ENCODE data around the gene ZNF385C.

Gene ZNF385C

GRCh38 chr17:42061646-42062487, 36.4 kb downstream of the ZNF385C start:
- no peaks in the 10 kb centered on the region for H3K4me1 ChIP-seq (ENCODE audit: insufficient read depth, low read length)

GRCh38 chr17:42060231-42060630, 38.0 kb downstream of the ZNF385C start:
- Histone ChIP-seq H3K4me3 (ENCODE audit: low read length) (no peak overlapping the region), H3K4me1 (ENCODE audit: insufficient read depth, low read length) (peaks cover 3% of the 10 kb centered on the region; the same call in 1 of the 2 replicates), H3K27me3 (ENCODE audit: insufficient read depth, low read length) (no peaks in the 10 kb centered on the region), H3K9me3 (ENCODE audit: insufficient read depth, low read depth, low read length) (no peaks in the 10 kb centered on the region), H3K36me3 (ENCODE audit: insufficient read depth, low read depth, low read length) (no peaks in the 10 kb centered on the region), H3K27ac (ENCODE audit: low read length) (no peak overlapping the region), H3K9ac (ENCODE audit: low read depth, low read length) (no peak overlapping the region)

More at GRCh38 chr17:42061646-42062487, 36.4 kb downstream of the ZNF385C start:
- H3K4me3 ChIP-seq (ENCODE audit: low read length): no peak overlapping the region
- no peaks in the 10 kb centered on the region for H3K27me3 ChIP-seq (ENCODE audit: insufficient read depth, low read length)
- H3K36me3 ChIP-seq (ENCODE audit: insufficient read depth, low read depth, low read length): no peaks in the 10 kb centered on the region
- H3K9me3 ChIP-seq (ENCODE audit: insufficient read depth, low read depth, low read length): no peaks in the 10 kb centered on the region
- H3K27ac ChIP-seq (ENCODE audit: low read length): no peak overlapping the region
- H3K9ac ChIP-seq (ENCODE audit: low read depth, low read length): no peak overlapping the region

GRCh38 chr17:42059815-42060214, 38.5 kb downstream of the ZNF385C start:
- H3K9me3 ChIP-seq (ENCODE audit: insufficient read depth, low read depth, low read length): no peaks in the 10 kb centered on the region
- H3K9ac ChIP-seq (ENCODE audit: low read depth, low read length): no peak overlapping the region
- H3K4me1 ChIP-seq (ENCODE audit: insufficient read depth, low read length): peaks cover 6% of the 10 kb centered on the region; the same call in 1 of the 2 replicates
- H3K4me3 ChIP-seq (ENCODE audit: low read length): no peak overlapping the region
- no peaks in the 10 kb centered on the region for H3K36me3 ChIP-seq (ENCODE audit: insufficient read depth, low read depth, low read length)
- no peaks in the 10 kb centered on the region for H3K27me3 ChIP-seq (ENCODE audit: insufficient read depth, low read length)
- H3K27ac ChIP-seq (ENCODE audit: low read length): no peak overlapping the region

GRCh38 chr17:42058063-42058462, 40.2 kb downstream of the ZNF385C start:
- Histone ChIP-seq H3K27ac (ENCODE audit: low read length) (no peak overlapping the region), H3K4me1 (ENCODE audit: insufficient read depth, low read length) (peaks cover 10% of the 10 kb centered on the region; the same call in 1 of the 2 replicates), H3K27me3 (ENCODE audit: insufficient read depth, low read length) (peaks cover 13% of the 10 kb centered on the region; the same call in 1 of the 2 replicates), H3K9me3 (ENCODE audit: insufficient read depth, low read depth, low read length) (no peaks in the 10 kb centered on the region), H3K9ac (ENCODE audit: low read depth, low read length) (no peak overlapping the region), H3K36me3 (ENCODE audit: insufficient read depth, low read depth, low read length) (no peaks in the 10 kb centered on the region), H3K4me3 (ENCODE audit: low read length) (no peak overlapping the region)

DNA sequence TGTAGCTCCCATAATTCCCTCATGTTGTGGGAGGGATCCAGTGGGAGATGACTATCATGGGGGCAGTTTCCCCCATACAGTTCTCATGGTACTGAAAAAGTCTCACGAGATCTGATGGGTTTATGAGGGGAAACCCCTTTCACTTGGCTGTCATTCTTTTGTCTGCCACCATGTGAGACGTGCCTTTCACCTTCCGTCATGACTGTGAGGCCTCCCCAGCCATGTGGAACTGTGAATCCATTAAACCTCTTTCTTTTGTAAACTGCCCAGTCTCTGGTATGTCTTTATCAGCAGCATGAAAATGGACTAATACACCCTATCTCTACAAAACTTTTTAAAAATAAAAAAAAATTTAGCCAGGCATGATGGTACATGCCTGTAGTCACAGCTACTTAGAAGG, 41.6 kb downstream of the ZNF385C start:
- Histone ChIP-seq H3K9me3 (ENCODE audit: insufficient read depth, low read depth, low read length) (no peaks in the 10 kb centered on the region), H3K9ac (ENCODE audit: low read depth, low read length) (no peak overlapping the region), H3K27ac (ENCODE audit: low read length) (no peak overlapping the region), H3K27me3 (ENCODE audit: insufficient read depth, low read length) (peaks cover 26% of the 10 kb centered on the region; the same call in 1 of the 2 replicates), H3K36me3 (ENCODE audit: insufficient read depth, low read depth, low read length) (no peaks in the 10 kb centered on the region), H3K4me3 (ENCODE audit: low read length) (no peak overlapping the region), H3K4me1 (ENCODE audit: insufficient read depth, low read length) (peaks cover 11% of the 10 kb centered on the region)

GRCh38 chr17:42055496-42055895, 42.8 kb downstream of the ZNF385C start:
- H3K9ac ChIP-seq (ENCODE audit: low read depth, low read length): peak overlapping the region; percentile 7; the same call in 1 of the 2 replicates
- no peaks in the 10 kb centered on the region for H3K36me3 ChIP-seq (ENCODE audit: insufficient read depth, low read depth, low read length)
- no peak overlapping the region for H3K27ac ChIP-seq (ENCODE audit: low read length)
- H3K9me3 ChIP-seq (ENCODE audit: insufficient read depth, low read depth, low read length): no peaks in the 10 kb centered on the region
- peaks cover 18% of the 10 kb centered on the region for H3K4me1 ChIP-seq (ENCODE audit: insufficient read depth, low read length)
- no peak overlapping the region; the same call in 1 of the 2 replicates for H3K4me3 ChIP-seq (ENCODE audit: low read length)
- H3K27me3 ChIP-seq (ENCODE audit: insufficient read depth, low read length): peaks cover 35% of the 10 kb centered on the region; the same call in 1 of the 2 replicates

DNA sequence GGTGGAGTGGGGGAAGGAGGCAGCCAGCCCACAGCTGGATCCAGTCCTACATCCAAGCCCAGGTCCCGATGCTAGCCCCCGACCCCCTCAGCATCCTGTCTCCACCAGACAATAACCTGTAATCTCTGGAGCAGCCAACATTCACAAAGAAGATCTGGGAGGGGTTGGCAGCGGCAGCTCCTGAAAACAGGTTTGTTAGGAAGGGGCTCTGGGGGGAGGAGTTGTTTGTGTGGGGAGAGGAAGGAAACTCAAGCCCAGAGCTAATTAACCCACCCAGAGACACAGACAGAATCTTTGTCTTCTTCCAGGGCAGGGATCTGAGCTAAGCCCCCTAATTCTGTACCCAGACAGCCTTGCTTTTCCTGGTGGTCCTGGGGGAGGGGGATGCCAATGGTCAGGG, 43.2 kb downstream of the ZNF385C start:
- peaks cover 35% of the 10 kb centered on the region; the same call in 1 of the 2 replicates for H3K27me3 ChIP-seq (ENCODE audit: insufficient read depth, low read length)
- no peaks in the 10 kb centered on the region for H3K36me3 ChIP-seq (ENCODE audit: insufficient read depth, low read depth, low read length)
- H3K27ac ChIP-seq (ENCODE audit: low read length): no peak overlapping the region
- H3K9me3 ChIP-seq (ENCODE audit: insufficient read depth, low read depth, low read length): no peaks in the 10 kb centered on the region
- no peak overlapping the region; the same call in 1 of the 2 replicates for H3K4me3 ChIP-seq (ENCODE audit: low read length)
- H3K9ac ChIP-seq (ENCODE audit: low read depth, low read length): peak overlapping the region; percentile 7; the same call in 1 of the 2 replicates
- H3K4me1 ChIP-seq (ENCODE audit: insufficient read depth, low read length): peaks cover 18% of the 10 kb centered on the region

DNA sequence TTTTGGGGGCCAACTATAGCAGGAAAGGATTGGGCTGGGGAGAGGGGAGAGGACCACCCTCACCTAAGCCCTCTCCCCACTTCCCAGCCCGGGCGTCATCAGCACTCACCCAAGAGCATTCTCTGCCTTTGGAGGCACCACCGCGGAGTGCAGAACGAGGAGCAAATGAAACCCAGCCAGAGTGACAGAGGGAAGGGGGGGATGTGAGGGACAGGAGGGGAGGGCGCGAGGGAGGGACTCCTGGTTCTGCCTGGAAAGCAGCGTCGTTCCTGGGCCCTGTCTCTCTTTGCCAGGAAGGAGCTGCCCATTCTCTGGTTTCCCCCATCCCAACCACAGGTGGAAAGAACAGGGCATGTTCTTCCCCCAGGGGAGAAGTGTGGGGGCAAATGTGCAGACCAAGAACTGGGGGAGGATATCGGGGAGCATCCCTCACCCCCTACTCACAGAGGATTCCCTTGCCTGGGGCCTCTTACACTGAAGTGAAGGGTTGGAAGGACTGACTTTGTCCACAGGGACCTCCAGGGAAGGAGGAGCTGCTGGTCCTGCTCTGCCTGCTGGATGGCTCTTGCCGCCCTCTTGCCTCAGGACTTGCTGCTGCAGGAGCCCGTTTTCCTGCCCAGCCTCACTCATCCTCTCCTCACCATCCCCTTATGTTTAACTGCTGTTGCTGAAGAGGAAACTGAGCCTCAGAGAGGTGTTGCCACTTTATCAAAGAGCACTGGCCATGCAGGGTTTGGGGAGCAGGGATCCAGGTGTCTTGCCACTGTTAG, 44.4 kb downstream of the ZNF385C start:
- peaks cover 18% of the 10 kb centered on the region for H3K4me1 ChIP-seq (ENCODE audit: insufficient read depth, low read length)
- H3K9ac ChIP-seq (ENCODE audit: low read depth, low read length): no peak overlapping the region
- no peaks in the 10 kb centered on the region for H3K9me3 ChIP-seq (ENCODE audit: insufficient read depth, low read depth, low read length)
- peaks cover 43% of the 10 kb centered on the region; the same call in 1 of the 2 replicates for H3K27me3 ChIP-seq (ENCODE audit: insufficient read depth, low read length)
- H3K4me3 ChIP-seq (ENCODE audit: low read length): no peak overlapping the region
- H3K36me3 ChIP-seq (ENCODE audit: insufficient read depth, low read depth, low read length): no peaks in the 10 kb centered on the region
- no peak overlapping the region for H3K27ac ChIP-seq (ENCODE audit: low read length)

DNA sequence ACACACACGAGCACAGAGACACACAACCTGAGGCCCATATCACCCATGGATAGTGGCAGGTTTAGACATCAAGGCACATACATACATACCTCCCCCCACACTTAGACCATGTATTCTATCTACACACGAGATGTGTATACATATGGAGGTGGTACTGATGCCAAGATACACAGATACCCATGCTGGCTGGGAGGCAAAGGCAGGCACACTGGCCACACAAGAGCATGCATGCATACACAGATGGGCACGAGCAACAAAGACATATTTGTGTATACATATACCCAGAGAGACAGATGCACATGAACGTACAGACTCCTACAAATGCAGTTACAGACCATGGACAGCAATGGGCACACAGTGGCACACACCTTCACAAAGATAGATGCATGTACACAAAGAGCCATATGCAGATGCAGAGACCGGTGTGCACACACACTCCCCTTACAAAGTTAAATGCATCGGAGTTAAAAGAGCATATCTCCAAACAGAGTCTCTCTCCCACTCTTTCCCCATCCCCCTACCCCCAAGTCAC, 45.9 kb downstream of the ZNF385C start:
- Histone ChIP-seq H3K4me1 (ENCODE audit: insufficient read depth, low read length) (peaks cover 18% of the 10 kb centered on the region), H3K9me3 (ENCODE audit: insufficient read depth, low read depth, low read length) (no peaks in the 10 kb centered on the region), H3K27me3 (ENCODE audit: insufficient read depth, low read length) (peaks cover 43% of the 10 kb centered on the region; the same call in 1 of the 2 replicates), H3K9ac (ENCODE audit: low read depth, low read length) (no peak overlapping the region), H3K4me3 (ENCODE audit: low read length) (no peak overlapping the region), H3K36me3 (ENCODE audit: insufficient read depth, low read depth, low read length) (no peaks in the 10 kb centered on the region), H3K27ac (ENCODE audit: low read length) (no peak overlapping the region)

DNA sequence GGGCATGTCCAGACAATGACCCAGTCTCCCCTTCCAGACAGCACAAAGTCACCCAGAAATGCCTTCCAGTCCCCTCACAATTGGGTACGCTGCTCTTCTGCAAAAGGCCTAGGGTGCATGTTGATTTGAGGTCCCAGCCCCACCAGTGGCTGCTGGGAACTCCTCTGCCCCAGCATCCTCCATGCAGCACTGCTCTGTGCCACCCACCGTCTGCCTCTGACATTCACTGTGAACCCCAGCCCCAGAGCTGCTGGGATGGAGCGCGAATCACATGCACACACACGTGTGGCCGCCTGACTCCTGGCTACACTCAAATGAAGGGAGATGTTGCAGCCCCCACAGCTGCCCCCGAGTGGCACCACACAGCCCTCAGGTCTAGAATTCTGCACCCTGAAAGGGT, 46.6 kb downstream of the ZNF385C start:
- H3K4me3 ChIP-seq (ENCODE audit: low read length): peak overlapping the region; percentile 77; the same call in 1 of the 2 replicates
- peaks cover 18% of the 10 kb centered on the region for H3K4me1 ChIP-seq (ENCODE audit: insufficient read depth, low read length)
- peaks cover 43% of the 10 kb centered on the region; the same call in 1 of the 2 replicates for H3K27me3 ChIP-seq (ENCODE audit: insufficient read depth, low read length)
- H3K36me3 ChIP-seq (ENCODE audit: insufficient read depth, low read depth, low read length): no peaks in the 10 kb centered on the region
- no peak overlapping the region for H3K27ac ChIP-seq (ENCODE audit: low read length)
- H3K9me3 ChIP-seq (ENCODE audit: insufficient read depth, low read depth, low read length): no peaks in the 10 kb centered on the region
- H3K9ac ChIP-seq (ENCODE audit: low read depth, low read length): no peak overlapping the region

DNA sequence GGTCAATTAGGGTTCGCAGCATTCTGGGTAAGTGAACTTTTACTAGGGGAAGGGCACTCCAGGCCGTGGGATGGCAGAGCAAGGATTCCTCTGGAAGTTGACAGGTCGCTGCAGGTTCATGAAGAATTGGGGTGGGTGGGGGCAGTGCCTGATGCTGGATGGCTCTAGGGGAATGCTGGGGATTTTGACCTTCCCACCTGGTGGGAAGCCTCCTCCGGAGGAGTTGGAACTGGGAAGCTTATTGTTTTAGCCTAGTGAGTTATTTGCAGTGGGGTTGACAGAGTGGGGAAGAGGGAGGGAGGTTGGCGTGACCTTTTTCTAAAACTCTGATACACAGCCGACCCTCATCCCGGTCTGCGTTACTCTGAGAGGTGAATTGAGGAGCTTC, 47.3 kb downstream of the ZNF385C start:
- Histone ChIP-seq H3K9ac (ENCODE audit: low read depth, low read length) (no peak overlapping the region), H3K36me3 (ENCODE audit: insufficient read depth, low read depth, low read length) (no peaks in the 10 kb centered on the region), H3K4me1 (ENCODE audit: insufficient read depth, low read length) (peaks cover 18% of the 10 kb centered on the region), H3K4me3 (ENCODE audit: low read length) (peak overlapping the region; percentile 77), H3K27me3 (ENCODE audit: insufficient read depth, low read length) (peaks cover 43% of the 10 kb centered on the region; the same call in 1 of the 2 replicates), H3K9me3 (ENCODE audit: insufficient read depth, low read depth, low read length) (no peaks in the 10 kb centered on the region), H3K27ac (ENCODE audit: low read length) (no peak overlapping the region)
